SK-N-SH (cell line): ENCODE data around the gene SLFN14.

Experiments used
- CHD2 ChIP-seq: fragments of 150-350 bp; IDR thresholded peaks from 2 replicates; pipeline ENCODE4 v1.6.1; 2018; ENCODE audit warnings: low read length; ENCODE audit not compliant: partially characterized antibody
- JUND ChIP-seq: IDR thresholded peaks from 2 replicates; pipeline ENCODE4 v1.4.0; 2012
- RAD21 ChIP-seq: IDR thresholded peaks from 2 replicates; pipeline ENCODE4 v1.6.1; 2012; ENCODE audit warnings: mild to moderate bottlenecking, low read length
- SMC3 ChIP-seq: IDR thresholded peaks from 2 replicates; pipeline ENCODE4 v1.6.1; 2012; ENCODE audit warnings: low read depth, low read length, improper control_type of control experiment
- TF ChIP-seq, protein P1 (sequence below): fragments of 200-600 bp; sonication (generic); IDR thresholded peaks from 2 replicates; pipeline ENCODE4 v1.6.1; 2017; ENCODE audit warnings: antibody characterized with exemption, mild to moderate bottlenecking, moderate library complexity

DNA sequence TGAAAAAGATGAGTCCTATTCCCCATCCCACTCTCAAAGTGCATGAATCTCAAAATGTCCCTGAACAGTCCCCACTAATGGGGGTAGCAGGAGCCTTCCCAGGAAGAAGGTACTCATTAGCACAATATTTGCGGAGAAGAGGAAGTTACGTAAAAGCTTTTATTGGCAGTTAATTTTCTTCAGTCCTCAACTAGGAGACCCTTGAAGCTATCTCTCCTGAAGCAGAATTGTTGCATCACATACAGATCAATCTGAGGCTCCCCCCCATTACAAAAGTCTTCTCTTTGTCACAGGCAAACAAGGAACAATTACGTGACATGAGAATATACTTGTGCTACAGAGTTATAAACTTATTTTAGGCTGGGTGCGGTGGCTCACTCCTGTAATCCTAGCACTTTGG lies 37.3 kb downstream of the SLFN14 start:
- TF ChIP-seq CHD2 (no peak), SMC3 (no peak), JUND (no peak), RAD21 (no peak)
- TF ChIP-seq, protein P1, sequence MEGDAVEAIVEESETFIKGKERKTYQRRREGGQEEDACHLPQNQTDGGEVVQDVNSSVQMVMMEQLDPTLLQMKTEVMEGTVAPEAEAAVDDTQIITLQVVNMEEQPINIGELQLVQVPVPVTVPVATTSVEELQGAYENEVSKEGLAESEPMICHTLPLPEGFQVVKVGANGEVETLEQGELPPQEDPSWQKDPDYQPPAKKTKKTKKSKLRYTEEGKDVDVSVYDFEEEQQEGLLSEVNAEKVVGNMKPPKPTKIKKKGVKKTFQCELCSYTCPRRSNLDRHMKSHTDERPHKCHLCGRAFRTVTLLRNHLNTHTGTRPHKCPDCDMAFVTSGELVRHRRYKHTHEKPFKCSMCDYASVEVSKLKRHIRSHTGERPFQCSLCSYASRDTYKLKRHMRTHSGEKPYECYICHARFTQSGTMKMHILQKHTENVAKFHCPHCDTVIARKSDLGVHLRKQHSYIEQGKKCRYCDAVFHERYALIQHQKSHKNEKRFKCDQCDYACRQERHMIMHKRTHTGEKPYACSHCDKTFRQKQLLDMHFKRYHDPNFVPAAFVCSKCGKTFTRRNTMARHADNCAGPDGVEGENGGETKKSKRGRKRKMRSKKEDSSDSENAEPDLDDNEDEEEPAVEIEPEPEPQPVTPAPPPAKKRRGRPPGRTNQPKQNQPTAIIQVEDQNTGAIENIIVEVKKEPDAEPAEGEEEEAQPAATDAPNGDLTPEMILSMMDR, result no peak
